ENCODE measurements around the gene ABCC4.

The ABCC4 gene

DNA sequence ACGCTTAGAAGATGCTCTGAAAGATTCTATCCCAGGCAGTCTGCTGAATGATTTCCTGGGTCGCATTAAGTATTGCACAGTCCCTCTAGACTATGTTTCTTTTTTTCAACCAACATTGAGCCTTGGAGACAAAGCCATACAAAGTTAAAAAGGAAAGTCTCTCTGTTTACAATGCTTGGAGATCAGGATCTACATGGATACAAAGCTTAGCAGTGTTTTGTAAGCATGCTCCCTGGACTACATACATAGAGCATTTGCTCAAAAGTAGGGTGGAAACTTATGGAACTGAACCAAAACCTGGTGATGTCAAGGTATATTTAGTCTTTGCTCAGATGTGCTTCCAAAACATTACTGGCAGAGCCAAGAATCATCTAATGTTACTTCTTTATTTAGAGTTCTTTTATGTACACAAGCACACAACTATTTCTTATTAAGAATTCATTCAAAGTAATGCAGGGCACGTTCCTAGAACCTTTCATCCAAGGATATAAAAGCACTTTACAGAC, 241.2 kb downstream of the ABCC4 start:
- no peak for DNase-seq (ENCODE audit: low read depth in 1 of 2, low spot score in 1 of 2)

DNA sequence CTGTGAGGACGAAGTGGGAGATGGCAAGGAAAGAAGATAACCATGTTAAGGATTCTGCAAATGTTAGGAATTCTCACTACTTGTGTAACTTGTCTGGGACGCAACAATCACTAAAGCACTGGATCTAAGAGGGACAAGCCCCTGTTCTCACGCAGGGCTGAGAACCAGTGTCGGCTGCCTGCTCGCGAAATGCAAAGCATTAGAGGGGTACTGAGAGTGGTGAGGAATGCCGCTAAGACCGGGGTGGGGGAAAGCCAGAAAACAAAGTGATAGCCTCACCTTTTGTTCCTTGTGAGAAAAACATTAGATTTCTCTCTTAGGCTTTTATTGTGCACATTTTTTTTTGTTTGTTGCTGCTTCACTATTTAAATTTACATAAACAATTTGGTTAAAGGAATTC, 241.9 kb downstream of the ABCC4 start:
- no peak for DNase-seq (ENCODE audit: low read depth in 1 of 2, low spot score in 1 of 2)

DNA sequence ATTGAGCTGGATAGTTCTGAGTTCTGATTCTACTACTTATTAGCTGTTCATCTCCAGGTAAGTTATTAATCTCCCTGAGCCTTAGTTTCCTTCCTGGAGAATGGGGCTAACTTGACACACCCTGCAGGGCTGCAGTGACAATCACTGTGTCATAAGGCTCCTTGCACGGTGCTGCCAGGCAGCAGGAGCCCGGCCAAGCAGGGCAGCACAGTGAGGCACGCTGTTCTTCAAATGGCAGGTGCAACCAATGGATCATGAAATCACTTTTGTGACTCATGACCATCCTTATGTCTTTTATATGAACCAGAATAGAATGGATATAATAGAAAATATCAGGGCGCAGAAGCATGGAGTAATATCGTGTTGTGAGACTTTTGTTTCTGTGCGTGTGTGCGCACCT, 242.6 kb downstream of the ABCC4 start:
- DNase-seq (ENCODE audit: low read depth in 1 of 2, low spot score in 1 of 2): no peak

DNA sequence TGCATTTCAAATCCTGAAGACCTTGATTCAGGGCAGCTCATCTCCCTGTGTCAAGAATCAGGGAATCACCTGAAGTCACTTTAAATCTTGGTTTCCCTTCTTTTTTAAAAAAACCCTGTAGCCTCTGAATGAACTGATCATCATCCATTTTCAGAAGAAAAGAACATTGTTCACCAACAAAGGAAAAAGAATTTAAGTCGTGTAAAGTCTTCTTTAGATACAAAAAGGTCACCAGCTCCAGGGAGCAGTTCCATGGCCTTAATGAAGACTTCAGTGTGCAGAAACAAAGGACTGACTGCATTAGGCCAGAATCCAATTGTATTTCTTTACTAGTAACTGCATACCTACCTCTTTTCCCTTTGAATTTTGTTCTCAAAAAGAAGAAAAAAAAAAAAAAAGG, 245.0 kb downstream of the ABCC4 start:
- DNase-seq (ENCODE audit: low read depth in 1 of 2, low spot score in 1 of 2): no peak

DNA sequence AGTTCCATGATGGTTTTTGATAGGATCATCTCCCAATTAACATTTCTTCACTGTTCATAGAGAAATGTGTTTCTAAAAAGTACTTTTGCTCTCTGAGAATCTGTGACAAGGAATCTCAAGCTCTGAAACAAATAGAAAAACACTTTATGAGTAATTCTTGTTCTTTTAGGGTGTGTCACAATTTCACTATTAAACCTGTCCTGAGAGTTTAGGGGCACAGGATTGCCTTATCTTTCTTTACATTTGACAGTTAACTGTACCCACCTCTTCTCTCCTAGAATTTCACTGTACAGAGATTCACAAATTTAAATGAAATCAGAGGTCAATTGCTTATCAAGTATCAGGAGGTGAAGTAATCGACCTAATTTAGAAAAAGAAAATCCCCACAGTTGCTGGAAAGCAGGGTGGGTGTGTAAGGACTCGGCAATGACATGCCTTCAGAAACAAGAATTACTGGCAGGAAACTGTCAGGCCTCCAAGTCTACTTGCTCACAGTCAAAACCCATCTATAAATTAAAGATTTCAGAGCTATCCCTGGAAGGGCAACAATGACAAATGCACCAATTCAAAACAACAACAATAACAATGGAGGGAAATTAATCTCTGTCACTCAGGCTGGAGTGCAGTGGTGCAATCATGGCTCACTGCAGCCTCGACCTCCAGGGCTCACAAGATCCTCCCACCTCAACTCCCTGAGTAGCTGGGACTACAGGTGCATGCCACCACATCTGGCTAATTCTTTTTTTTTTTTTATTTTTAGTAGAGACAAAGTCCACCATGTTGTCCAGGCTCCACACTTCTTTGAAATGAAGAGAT, 250.2 kb downstream of the ABCC4 start:
- DNase-seq (ENCODE audit: low read depth in 1 of 2, low spot score in 1 of 2): no peak

DNA sequence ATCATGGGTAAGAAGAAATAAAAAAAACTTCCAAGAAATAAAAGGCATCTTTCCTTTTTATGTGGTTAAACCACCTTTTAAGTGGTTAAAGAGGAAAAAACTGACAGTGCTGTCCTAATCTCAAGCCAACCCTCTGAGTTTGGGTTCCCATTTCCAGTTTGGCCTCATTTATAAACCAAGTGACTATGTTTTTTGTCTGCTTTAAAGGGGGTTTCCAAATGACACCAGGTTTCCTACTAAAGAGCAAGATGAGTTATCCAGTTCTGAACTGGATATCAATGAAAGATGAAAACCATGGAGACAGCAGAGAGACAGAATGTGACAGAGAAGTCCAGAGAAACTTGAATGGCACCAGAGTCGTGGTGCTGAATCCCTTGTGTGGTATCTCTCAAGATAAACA, 251.5 kb downstream of the ABCC4 start:
- no peak for DNase-seq (ENCODE audit: low read depth in 1 of 2, low spot score in 1 of 2)

DNA sequence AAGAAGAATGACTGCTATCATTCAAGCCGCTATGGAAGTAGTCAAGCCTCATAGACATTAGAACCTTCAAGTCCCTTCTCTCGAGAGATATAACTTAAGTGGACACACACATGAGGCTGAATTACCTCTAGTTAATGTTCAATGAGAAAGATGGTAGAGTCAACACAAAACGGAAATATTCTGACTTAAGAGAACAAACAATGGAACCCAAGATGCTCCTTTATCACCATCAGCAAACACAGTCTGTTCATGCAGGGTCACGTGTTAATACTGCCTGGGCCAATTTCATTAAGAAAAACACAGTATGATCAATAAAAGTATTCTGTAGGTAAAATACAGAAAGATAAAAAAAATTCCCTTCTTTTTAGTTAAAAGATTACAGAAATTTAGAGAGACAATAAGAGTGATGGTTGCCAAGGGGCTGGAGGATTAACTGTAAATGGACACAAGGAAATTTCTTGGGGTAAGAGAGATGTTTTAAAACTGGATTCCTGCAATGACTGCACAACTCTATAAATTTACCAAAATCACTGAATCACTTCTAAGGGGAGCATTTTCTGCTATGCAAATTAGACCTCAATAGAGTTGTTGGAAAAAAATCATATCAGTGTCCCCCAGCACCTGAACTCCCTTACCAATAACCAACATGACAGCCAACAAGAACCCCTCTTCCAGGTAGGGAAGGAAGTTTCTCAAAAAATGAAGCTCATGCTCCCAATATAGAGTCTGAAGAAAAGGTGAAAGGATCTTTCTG, 256.6 kb downstream of the ABCC4 start:
- DNase-seq (ENCODE audit: low read depth in 1 of 2, low spot score in 1 of 2): no peak

DNA sequence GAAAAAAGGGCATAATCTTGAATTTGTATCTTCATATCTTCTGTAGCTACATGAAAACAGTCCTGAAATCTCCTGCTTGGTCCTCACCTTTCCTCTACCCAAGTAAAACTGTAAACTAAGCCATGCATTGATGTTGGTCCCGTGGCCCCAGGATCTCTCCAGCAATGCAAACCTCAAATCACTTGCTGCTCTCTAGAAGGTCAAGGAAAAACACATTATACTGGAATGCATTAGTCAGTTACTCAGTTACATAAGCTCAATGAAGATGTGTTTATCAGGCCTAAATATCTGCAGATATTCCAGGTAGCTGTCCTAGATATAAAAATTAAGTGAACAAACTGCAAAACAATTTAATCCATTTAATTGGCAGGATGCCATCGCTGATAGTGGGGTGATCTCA, 261.8 kb downstream of the ABCC4 start:
- no peak for DNase-seq (ENCODE audit: low read depth in 1 of 2, low spot score in 1 of 2)

DNA sequence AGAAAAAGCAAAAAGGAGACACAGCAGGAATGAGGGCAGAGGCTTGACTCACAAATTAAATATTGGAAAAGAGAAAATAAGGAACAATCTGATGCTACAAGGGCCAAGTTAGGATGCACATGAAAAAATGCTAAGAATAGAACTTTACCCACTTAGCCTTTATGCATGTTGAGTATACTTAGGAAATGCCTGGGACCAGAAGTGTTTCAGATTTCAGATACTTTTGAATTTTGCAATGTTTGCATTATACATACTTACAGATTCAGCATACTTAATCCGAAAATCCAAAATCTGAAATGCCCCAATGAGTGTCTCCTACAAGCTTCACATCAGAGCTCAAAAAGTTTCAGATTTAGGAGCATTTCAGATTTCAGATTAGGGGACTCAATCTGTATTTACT, 262.3 kb downstream of the ABCC4 start:
- DNase-seq (ENCODE audit: low read depth in 1 of 2, low spot score in 1 of 2): no peak

DNA sequence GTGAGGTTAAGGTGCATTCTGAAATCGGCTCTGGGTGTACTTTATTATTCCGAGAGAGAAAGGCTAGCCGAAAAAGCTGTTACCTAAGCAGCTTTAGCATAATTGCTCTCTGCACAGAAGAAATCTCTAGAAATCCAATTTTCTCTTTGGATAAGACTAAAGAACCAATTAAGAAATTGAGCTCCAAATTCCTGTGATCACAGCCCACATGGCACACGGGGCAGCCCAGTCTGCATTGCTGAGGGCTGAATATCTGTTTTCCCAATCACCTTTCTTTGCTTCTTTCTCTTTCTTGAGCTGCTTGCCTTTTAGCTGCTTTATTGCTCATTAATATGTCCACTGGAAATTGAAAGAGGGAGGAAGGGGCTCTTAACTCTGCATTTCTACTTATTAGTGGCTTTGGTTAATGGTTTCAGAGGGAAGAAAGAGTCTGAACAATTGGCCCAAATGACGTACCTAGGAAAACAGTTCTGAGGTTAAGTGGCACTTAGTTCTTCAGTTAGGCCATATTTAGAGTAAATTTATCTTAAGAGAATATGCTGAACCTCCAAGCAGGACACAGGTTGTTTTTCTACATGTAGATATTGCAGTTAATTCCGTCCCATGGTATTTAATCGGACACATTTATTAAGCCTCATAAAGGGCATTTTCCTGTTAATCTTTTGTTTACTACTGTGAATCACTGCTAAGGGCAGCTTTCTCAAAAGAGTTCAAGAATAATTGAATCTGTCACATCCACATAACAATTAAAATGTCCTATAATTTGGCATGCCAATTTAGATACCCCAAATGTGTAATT, 265.7 kb downstream of the ABCC4 start:
- DNase-seq (ENCODE audit: low read depth in 1 of 2, low spot score in 1 of 2): no peak

DNA sequence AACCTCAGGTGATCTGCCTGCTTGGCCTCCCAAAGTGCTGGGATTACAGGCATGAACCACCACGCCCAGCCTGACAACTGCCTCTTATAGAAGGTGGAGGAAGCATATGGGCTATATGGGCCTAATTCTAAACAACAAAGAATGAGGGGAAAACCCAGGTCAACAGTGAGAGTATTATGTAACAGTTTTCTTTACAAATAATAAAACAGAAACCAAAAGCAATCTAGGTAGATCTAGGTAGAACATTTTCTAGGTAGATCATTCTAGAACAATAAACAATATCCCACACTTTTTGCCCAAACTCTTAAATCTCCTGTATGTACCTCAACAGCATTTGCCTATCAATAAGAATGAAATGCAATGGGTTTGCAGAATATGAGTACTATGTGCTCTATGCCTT, 267.4 kb downstream of the ABCC4 start:
- DNase-seq (ENCODE audit: low read depth in 1 of 2, low spot score in 1 of 2): no peak

DNA sequence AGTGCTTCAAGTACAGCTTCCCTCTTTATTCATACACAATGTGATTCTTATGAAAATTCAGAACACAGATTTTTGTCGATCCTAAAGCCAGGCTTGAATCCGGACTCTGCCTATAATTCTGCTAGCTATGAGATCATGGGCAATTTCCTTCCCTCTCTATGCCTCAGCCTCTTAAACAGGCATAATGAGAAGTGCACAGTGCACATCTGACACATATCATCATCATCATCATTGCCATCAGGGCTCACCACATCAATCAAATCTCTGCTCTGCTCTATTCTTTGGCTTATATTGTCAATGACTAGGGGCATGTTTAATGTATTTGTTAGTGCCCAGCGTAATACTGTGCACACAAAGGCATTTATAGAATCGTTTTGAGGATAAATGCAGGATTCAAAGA, 269.1 kb downstream of the ABCC4 start:
- DNase-seq (ENCODE audit: low read depth in 1 of 2, low spot score in 1 of 2): no peak

DNA sequence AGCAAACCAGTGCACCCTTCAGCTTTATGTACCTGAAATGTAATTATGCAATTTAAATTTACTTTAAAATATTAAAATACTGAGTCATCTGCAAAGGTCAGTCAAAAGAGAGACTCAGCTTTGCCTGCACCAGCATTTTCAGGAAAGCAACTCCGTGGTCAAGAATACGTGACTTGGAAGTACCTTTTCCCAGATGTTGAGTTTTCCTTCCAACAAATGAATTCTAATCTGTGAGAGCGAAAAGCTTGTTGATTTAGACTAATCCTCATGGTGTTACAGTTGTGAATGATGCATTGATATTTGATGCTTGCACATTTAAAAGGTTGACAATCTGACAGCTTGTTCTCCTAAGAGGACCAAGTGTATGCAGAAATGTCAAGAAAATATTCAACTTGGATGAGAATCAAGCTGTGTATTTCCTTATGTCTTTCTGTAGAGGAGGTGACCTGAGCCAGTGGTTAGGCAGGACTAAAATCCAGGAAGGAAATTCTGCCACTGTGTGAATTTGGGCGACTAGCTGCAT, 270.4 kb downstream of the ABCC4 start:
- no peak for DNase-seq (ENCODE audit: low read depth in 1 of 2, low spot score in 1 of 2)

DNA sequence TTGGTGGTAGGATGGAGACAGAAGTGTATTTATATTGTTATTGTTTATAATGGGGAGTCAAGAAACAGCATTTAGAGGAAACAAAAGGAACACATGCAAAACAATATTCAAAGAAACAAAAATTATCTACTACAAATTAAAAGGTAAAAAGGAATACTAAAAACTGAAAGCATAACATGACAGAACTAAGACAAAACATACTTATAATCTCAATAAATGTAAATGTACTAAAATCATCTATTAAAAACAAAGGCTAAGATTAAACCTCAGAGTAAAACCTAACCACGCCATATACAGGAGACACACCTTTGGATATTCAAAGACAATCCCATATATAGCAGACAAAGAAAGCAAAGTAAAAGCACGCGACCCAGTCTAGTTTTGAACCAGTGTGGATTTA, 273.6 kb downstream of the ABCC4 start:
- no peak for DNase-seq (ENCODE audit: low read depth in 1 of 2, low spot score in 1 of 2)

DNA sequence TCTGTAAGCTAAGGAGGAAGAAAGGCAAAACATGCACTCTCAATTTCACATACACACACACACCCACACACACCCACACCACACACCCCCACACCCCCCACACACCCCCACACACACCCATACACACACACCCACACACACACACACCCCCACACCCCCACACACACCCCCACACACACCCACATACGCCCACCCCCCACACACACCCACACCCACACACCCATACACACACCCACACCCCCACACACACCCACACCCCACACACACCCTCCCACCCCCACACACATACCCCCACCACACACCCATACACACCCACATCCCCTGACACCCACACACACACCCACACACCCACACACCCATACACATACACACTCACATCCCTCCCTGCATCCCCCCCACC, 276.1 kb downstream of the ABCC4 start:
- DNase-seq (ENCODE audit: low read depth in 1 of 2, low spot score in 1 of 2): no peak

DNA sequence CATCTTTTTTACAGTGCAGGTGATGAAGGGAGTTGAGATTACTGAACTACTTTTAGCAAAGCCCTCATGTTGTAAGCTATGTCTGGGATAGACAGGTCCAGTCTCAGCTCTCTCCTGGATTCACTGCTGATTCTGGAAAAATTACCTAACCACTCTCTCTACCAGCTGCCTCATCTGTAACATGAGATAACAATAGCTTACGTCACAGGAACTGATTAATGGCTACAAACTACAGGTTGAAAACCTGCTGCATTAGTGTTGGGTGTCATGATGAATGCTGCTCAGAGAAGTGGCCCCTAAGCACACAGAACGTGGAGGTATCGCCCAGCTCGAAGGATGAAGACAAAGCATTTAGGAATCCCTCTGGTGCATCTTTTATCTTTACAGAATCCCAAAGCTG, 277.8 kb downstream of the ABCC4 start:
- DNase-seq (ENCODE audit: low read depth in 1 of 2, low spot score in 1 of 2): no peak

DNA sequence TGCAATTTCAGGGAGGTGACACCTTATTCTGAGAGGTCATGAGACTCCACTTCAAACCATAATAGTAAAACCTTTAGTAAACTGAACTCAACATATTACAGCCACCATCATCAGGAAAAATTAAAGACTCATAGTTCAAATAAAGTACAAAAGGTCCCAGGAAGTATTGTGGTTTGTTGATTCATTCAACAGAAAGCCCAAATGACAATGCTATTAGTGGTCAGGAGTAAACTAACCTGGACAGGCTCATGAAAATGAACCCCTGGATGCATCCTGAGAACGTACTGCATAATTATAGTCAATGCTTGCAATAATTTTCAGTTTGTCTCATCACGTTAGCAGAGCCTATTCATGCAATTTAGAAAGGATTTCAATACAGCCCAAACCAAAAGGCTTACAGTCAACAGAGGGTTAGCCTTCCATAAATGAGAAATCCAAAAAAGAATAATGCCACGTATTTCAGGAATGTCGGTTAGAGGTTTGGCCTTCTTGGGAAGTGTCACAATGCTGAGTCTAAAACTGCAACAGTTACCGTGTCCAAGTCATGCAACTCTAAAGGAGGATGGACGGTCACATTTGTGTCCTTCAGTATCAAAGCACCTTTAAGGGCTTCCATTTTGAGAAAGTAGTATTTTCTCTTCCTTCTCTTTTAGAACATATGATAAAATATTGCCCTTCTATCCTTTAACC, 280.8 kb downstream of the ABCC4 start:
- DNase-seq (ENCODE audit: low read depth in 1 of 2, low spot score in 1 of 2): no peak

DNA sequence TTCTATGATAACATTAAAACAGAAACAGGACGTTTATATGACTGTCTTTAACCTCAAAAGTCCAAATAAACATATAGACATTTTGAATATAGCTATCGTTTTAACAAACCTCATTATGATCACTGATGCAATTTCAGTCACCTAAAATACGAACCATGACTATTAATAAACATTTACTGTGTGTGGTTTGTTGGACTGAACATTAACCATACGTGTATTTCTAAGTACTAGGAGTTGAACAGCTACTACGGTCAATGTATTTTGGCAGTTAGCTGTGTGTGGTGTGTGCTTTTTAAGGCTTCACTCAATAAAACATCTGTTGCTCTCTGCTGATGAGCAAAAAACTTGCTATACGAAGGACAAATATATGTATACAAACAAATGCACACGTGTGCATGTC, 281.4 kb downstream of the ABCC4 start:
- no peak for DNase-seq (ENCODE audit: low read depth in 1 of 2, low spot score in 1 of 2)

DNA sequence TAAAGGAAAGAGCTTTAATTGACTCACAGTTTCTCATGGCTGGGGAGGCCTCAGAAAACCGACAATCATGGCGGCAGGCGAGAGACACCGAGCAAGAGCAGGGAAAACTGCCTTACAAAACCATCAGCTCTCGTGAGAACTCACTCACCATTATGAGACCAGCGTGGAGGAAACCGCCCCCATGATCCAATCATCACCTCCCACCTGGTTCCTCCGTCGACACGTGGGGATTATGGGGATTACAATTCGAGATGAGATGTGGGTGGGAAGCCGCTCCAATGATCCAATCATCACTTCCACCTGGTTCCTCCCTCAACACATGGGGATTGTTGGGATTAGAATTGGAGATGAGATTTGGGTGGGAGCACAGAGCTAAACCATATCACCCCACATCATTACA, 293.9 kb downstream of the ABCC4 start:
- no peak for DNase-seq (ENCODE audit: low read depth in 1 of 2, low spot score in 1 of 2)

DNA sequence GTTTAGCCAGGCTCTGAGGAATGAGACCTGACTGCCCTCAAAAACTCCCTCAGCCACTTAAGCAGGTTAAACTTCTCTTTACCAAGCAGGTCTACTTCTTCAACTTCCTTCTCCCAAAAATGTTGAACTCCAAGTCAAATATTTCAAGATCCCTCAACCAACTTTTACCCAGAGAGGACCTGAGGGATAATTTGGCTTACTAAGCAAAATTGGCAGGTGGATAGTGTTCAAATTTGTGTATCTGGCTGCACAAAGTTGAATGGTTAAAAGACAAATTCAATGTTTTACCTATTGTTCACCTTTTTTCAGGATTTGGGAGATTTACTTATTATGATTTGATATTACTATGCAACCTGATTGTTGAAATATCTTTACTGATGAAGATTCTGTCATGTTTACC, 296.0 kb downstream of the ABCC4 start:
- DNase-seq (ENCODE audit: low read depth in 1 of 2, low spot score in 1 of 2): no peak

All from activated CD4-positive, alpha-beta T cell treated with anti-CD3 and anti-CD28 coated beads, Interleukin-2, amount 50 U/mL, for 24 hours (primary cell).